Daoy (cell line): ENCODE data around the gene MUS81. TPM values are rescaled to one million over a fixed set of nuclear protein-coding genes. Genes with fewer than 3 reads are reported as not detected.
A peak's percentile ranks its signal among the peaks of the same experiment; 100 is the strongest.

Source experiments
- DNase-seq: peaks from one replicate; pipeline ENCODE4 v3.0.0-alpha.2; 2015; ENCODE audit warnings: low read depth
- total RNA-seq: library from RNA; depleted of rRNA; stranded (reverse); fragments of >200 nt; shearing (Covaris generic); gene quantifications from 2 replicates; pipeline ENCODE4 v1.2.3, GENCODE V29; 2014

Gene MUS81
- total RNA-seq, 1 experiment from 2014 or later = 54.9 TPM

DNA sequence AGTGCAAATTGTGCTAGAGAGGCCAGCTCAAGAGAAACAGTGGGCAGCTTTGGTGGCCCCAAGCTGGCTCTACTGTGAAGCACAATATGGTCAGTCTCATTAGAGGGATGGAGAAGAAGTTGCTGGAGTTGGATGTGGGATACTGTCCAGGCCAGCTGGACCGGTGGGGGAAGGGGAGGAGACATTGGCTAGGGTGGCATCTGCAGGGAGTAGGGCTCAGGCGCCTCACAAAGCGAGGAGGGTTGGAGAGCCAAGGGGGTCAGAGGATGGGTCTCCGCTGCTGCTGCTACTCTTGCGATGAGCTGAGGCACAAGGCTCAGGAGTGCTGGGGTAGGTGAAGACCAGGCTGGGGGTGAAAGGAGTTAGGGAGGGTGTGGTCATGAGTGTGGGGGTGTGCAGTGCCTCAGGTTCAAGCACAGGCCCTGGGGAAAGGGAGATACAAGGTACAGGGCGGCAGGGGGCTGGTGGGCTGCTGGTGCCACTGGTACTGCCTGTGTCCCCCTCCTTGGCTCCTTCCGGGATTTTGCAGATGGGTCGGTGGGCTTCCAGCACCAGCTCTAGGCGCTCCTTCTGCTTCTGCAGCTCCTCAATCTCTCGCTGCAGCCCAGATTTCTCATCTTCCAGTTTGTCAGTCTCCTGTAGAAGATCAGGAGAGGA is 32.6 kb downstream of the MUS81 start:
- peak; percentile 33 for DNase-seq

- DNase-seq = peak; percentile 41
Observed at GRCh38 chr11:65894034-65894591, 33.9 kb downstream of the MUS81 start.

- peak; percentile 23 for DNase-seq
Observed at GRCh38 chr11:65895482-65895981, 35.3 kb downstream of the MUS81 start.

GRCh38 chr11:65896034-65896999 is 36.1 kb downstream of the MUS81 start:
- DNase-seq = no peak

GRCh38 chr11:65897020-65897471 is 36.8 kb downstream of the MUS81 start:
- no peak for DNase-seq

GRCh38 chr11:65898656-65899355 is 38.6 kb downstream of the MUS81 start:
- DNase-seq = no peak

- peak; percentile 96 for DNase-seq
Observed at GRCh38 chr11:65899356-65900124, 39.3 kb downstream of the MUS81 start.

- peak; percentile 98 for DNase-seq
Observed at GRCh38 chr11:65900125-65900898, 40.1 kb downstream of the MUS81 start, which contains the start of gene FOSL1. TSS of gene FOSL1 (minus strand) at chr11:65900388. CDS start at chr11:65900339, 49 bp downstream.

- no peak for DNase-seq
Observed at GRCh38 chr11:65900899-65901180, 40.6 kb downstream of the MUS81 start.

DNA sequence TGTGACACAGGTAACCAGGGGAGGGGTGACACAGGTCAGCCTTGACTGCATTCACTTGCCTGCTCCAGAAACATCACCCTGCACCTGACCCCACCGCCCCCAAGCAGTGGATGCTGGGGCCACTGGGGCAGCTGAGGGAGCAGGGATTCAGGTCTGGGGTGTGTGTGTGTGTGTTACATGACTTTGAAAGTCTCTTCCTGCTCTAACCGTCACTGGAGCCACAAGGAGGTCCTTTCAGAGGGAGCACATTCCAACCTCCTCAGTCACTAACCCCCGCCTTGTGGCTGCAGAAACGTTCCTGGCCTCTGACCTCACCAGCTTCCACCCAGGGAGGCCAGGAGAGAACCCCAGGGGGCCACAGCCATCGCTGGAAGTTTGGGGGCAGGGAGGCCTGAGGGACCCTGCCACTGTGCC is 42.8 kb downstream of the MUS81 start:
- DNase-seq = peak; percentile 96

DNA sequence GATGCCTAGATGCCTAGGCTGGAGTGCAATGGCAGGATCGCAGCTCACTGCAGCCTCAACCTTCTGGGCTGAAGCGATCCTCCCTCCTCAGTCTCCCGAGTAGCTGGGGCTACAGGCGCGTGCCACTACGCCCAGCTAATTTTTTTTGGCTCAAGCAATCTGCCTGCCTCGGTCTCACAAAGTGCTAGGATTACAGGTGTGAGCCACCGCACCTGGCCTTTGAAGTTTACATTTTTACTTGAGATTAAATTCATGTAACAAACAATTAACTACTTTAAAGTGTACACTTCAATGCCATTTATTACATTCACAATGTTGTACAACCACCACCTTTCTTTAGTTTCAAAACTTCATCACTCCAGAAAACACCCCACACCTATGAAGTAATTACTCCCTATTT is 43.5 kb downstream of the MUS81 start:
- no peak for DNase-seq

GRCh38 chr11:65906602-65907001 is 46.4 kb downstream of the MUS81 start:
- peak; percentile 27 for DNase-seq

DNA sequence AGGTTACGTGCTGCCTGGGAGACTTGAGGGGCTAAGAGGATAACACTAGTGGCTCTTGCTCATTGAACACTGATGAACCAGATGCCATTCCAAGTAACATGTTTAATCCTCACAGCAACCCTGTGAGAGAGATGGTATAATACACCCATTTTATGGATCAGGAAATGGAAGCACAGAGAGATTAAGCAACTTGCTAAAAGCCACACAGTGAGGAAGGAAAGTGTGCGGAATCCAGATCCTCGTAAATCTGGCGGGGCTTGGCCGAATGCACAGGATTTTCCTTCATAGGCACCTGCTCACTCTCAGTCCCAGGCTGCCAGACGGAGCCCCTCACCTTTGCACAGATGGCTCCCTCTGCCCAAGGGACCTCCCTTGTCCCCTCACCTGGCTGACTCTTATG is 47.6 kb downstream of the MUS81 start:
- DNase-seq = no peak

DNA sequence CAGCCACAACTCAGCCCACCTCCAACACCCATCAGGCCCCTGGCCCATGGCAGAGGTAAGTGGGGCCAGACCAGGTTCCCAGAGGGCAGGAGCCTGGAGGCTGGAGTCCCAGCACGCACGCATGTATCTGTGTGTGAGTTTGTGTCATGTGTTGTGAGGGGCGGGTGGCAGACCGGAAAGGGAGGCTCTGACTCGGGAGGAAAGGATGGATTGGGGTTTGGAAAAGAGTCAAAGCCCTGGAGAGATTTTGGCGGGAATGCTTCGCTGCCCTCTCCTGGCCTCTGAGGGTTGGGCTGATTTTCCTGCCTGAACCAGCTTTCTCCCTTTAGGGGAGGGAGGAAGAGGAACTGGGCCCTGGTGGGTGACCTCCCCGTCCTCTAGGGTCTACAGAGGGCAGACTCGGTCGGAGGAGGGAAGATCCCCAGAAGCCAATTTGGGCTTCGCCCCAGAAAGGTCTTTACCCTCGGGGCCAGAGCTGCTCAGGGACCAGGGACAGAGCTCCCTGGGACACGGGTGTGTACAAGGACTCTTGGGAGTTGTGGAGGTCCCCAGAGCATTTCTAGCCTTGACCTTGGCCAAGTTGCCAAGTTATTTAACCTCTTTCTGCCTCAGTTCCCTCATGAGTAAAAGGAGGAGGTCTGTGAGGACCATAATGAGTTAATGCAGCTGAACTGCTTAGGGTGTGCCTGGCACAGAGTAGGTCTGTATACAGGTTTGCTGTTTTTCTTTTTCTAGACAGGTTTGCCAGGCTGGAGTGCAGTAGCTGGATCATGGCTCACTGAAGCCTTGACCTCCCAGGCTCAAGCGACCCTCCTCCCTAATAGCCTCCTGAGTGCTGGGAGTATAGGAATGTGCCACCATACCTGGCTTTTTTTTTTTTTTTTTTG is 51.7 kb downstream of the MUS81 start:
- DNase-seq = peak; percentile 96

- DNase-seq = peak; percentile 94
Observed at GRCh38 chr11:65912845-65913244, 52.6 kb downstream of the MUS81 start.

DNA sequence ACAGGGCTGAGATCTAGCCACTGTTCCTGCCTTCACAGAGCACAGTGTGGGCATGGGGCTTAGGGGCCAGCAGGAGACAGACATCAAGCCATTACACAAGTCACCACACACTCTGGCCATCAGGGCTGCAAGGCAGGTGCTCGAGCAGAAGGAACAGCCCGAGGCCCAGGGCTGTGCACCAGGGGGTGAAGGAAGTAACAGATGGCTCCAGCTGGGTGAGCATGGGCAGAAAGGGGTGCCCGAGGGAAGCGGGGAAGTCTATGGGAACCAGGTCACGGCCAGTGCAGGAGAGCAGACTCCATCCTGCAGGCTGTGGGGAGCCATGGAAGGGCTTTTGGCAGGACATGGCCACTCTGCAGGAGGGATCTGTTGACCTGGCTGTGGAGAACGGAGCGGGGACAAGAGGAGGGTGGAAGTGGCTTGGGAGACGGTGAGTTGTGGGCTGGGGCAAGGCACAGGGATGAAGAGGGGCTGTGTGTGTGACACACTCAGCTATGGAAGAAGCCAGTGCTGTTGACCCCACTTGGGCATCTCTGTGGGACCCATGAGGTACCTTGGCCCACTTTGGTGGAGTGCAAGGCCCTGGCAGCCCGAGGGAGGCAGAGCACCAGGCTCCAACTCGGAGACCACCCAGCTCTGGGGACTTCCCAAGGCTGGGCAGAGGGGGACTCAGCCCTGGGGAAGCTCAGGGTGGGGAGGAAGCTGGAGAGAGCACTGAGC is 55.0 kb downstream of the MUS81 start:
- DNase-seq = peak; percentile 68

DNA sequence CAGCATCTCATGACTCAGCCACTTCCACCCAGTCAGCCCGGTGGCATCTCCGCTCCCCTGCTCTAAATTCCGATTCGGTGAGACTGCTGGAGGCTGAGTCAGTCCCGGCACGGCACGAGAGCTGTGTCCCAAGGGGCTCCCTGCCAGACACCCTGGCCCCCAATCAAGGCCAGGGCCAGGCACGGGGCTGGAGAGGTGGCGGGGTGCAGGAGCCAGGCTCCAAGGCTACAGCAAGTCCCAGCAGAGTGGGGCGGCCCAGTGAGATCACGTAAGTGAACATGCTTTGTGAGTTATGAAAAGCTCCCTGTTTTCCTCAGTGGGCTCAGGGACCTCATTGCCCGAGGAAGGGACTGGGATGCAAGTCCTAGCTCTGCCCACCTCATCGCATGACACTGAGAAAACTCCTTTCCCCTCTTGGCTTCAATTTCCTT is 55.6 kb downstream of the MUS81 start:
- peak; percentile 99 for DNase-seq
